Esophagus squamous epithelium (tissue), 4 donors: Measurements from ENCODE around the gene SMARCD1.

Source experiments
- POLR2A ChIP-seq, 4 donors: fragments of 450-650 bp; IDR thresholded peaks; one replicate each; pipeline ENCODE4 v1.6.1; 2017; ENCODE audit warnings: antibody characterized with exemption in 4 of 4, mild to moderate bottlenecking in 4 of 4, moderate library complexity in 3 of 4
- TF ChIP-seq, protein P1 (sequence below), 6 experiments: fragments of 450-650 bp in 4 of 6; fragments of 200-600 bp in 2 of 6; sonication (generic) in 2 of 6; IDR thresholded peaks; one replicate each; pipeline ENCODE4 v1.5.1; 2016 to 2019; ENCODE audit warnings: antibody characterized with exemption in 6 of 6, mild to moderate bottlenecking in 4 of 6, moderate library complexity in 4 of 6

DNA sequence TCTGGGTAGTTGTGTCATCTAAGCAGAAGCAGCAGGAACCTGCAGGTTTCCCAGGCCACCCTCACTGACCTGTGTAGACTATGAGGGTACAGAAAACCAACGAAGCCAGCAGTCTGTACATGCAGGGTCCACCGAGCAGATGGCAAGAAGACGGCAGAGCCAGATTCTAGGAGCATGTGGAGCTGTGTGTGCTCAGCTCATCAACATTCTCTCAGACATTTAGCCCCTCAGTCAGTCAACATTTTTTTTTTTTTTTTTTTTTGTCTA, 35.1 kb upstream of the SMARCD1 start:
- TF ChIP-seq, protein P1, sequence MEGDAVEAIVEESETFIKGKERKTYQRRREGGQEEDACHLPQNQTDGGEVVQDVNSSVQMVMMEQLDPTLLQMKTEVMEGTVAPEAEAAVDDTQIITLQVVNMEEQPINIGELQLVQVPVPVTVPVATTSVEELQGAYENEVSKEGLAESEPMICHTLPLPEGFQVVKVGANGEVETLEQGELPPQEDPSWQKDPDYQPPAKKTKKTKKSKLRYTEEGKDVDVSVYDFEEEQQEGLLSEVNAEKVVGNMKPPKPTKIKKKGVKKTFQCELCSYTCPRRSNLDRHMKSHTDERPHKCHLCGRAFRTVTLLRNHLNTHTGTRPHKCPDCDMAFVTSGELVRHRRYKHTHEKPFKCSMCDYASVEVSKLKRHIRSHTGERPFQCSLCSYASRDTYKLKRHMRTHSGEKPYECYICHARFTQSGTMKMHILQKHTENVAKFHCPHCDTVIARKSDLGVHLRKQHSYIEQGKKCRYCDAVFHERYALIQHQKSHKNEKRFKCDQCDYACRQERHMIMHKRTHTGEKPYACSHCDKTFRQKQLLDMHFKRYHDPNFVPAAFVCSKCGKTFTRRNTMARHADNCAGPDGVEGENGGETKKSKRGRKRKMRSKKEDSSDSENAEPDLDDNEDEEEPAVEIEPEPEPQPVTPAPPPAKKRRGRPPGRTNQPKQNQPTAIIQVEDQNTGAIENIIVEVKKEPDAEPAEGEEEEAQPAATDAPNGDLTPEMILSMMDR (IDR thresholded peaks at IDR 0.05): no peak
- TF ChIP-seq POLR2A (IDR thresholded peaks at IDR 0.05): no peak
